Osteocyte (in vitro differentiated cells): Measurements from ENCODE around the gene VCY1B. TPM values are rescaled to one million over a fixed set of nuclear protein-coding genes. Genes with fewer than 3 reads are reported as not detected.
"Not testable (repeated sequence)": the region's sequence is repeated elsewhere in the genome, so short reads cannot be mapped to it uniquely, and the experiment has no call there.

Experiments
- DNase-seq: peaks from one replicate; pipeline ENCODE4 v3.0.0; 2021; ENCODE audit warnings: mixed read lengths; ENCODE audit not compliant: unreplicated experiment; ENCODE audit errors: extremely low spot score
- H3K27ac Mint-ChIP-seq: one replicate; pipeline ENCODE4 v1.8.0; 2021; ENCODE audit warnings: mild to moderate bottlenecking, mixed read lengths; ENCODE audit not compliant: unreplicated experiment
- H3K27me3 Mint-ChIP-seq: one replicate; pipeline ENCODE4 v1.8.0; 2021; ENCODE audit warnings: mixed read lengths; ENCODE audit not compliant: unreplicated experiment
- H3K36me3 Mint-ChIP-seq: one replicate; pipeline ENCODE4 v1.8.0; 2021; ENCODE audit warnings: mixed read lengths; ENCODE audit not compliant: unreplicated experiment
- H3K4me1 Mint-ChIP-seq: one replicate; pipeline ENCODE4 v1.8.0; 2021; ENCODE audit warnings: mixed read lengths; ENCODE audit not compliant: unreplicated experiment
- H3K4me3 Mint-ChIP-seq: one replicate; pipeline ENCODE4 v1.8.0; 2021; ENCODE audit warnings: mild to moderate bottlenecking, moderate library complexity, mixed read lengths; ENCODE audit not compliant: unreplicated experiment
- H3K9me3 Mint-ChIP-seq: one replicate; pipeline ENCODE4 v1.8.0; 2021; ENCODE audit warnings: mixed read lengths; ENCODE audit not compliant: unreplicated experiment
- CTCF ChIP-seq: fragments of 200-600 bp; sonication (generic); IDR thresholded peaks from 2 replicates; pipeline ENCODE4 v1.5.0; 2021; ENCODE audit warnings: antibody characterized with exemption, mild to moderate bottlenecking, moderate library complexity
- long read RNA-seq: library from polyadenylated mRNA; unstranded; transcript quantifications from one replicate; pipeline ENCODE4 v2.0.0, GENCODE V29; 2021
- total RNA-seq: library from RNA; stranded (reverse); gene quantifications from 2 replicates; pipeline ENCODE4 v1.2.1, GENCODE V29; 2021

Gene VCY1B
- not detected in 2 replicates for total RNA-seq
- long read RNA-seq: 0 reads

GRCh38 chrY:14055927-14056326, at the start of gene VCY1B:
Gene VCY1B (plus strand): TSS chrY:14056227. CDS start chrY:14056290, 63 bp downstream.
- H3K27me3 Mint-ChIP-seq, H3K36me3 Mint-ChIP-seq, H3K4me3 Mint-ChIP-seq, H3K9me3 Mint-ChIP-seq, DNase-seq, H3K4me1 Mint-ChIP-seq, H3K27ac Mint-ChIP-seq: not testable (repeated sequence)

DNA sequence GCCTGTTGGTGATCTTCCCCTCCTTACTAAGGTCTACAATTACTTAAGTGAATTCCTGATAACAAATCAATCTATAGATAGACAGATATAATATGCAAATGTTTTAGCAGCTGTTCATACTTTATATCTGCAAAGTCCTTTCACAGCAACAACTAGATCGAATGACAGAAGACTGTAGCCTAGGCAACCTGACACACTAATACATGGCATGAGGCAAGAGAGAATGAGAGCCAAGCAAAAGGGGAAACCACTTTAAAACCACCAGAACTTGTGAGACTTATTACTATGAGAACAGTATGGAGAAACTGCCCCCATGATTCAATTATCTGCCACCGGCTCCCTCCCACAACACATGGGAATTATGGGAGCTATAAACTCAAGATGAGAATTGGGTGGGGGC, 44.1 kb upstream of the VCY1B start:
- not testable (repeated sequence) for H3K27ac Mint-ChIP-seq, H3K9me3 Mint-ChIP-seq, H3K4me3 Mint-ChIP-seq, H3K36me3 Mint-ChIP-seq, DNase-seq, H3K27me3 Mint-ChIP-seq, H3K4me1 Mint-ChIP-seq

DNA sequence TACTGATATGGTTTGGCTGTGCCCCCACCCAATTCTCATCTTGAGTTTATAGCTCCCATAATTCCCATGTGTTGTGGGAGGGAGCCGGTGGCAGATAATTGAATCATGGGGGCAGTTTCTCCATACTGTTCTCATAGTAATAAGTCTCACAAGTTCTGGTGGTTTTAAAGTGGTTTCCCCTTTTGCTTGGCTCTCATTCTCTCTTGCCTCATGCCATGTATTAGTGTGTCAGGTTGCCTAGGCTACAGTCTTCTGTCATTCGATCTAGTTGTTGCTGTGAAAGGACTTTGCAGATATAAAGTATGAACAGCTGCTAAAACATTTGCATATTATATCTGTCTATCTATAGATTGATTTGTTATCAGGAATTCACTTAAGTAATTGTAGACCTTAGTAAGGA, 25.6 kb upstream of the VCY1B start:
- not testable (repeated sequence) for H3K27me3 Mint-ChIP-seq, H3K4me1 Mint-ChIP-seq, H3K27ac Mint-ChIP-seq, H3K9me3 Mint-ChIP-seq, H3K36me3 Mint-ChIP-seq, H3K4me3 Mint-ChIP-seq, DNase-seq

DNA sequence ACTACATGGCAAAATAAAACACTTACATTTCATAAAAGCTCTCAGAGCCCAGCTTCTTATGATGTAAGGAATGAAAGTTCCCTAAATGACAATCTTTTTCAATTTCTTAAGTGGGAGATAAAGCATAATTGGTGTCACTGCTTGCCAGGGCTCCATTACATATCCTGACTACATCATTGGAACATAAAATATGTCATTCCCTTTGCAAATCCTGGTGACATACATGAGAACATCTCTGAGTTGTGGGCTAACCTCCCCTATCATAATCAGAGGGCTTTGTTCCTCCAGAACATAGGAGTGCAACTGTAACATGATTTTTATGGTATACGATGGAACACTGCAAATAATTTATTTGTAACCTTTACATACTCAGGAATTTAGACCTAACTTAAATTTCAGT, 29.9 kb downstream of the VCY1B start:
- no peak for TF ChIP-seq CTCF
- Mint-ChIP-seq H3K27me3 (no peaks in the 10 kb centered on the region), H3K36me3 (no peaks in the 10 kb centered on the region)

More for the DNA sequence above, 29.9 kb downstream of the VCY1B start:
- Mint-ChIP-seq H3K4me3 (no peak overlapping the region), H3K9me3 (no peaks in the 10 kb centered on the region), H3K4me1 (no peaks in the 10 kb centered on the region), H3K27ac (no peak overlapping the region)
- DNase-seq: no peak

Other genes starting within 250 kb of the VCY1B start
- gene VCY, start 69.8 kb upstream of the VCY1B start, total RNA-seq: not detected in 2 replicates